OCI-LY3 (cell line): ENCODE measurements around the gene C12orf42.

Source experiments
- EZH2phosphoT487 ChIP-seq: fragments of 200-600 bp; shearing (Covaris generic); IDR thresholded peaks from 2 replicates; pipeline ENCODE4 v1.6.1; 2018; ENCODE audit warnings: antibody characterized with exemption, mixed run types, low read depth
- TF ChIP-seq, protein P1 (sequence below): fragments of 200-600, 300-600 bp; sonication (generic); IDR thresholded peaks from 2 replicates; pipeline ENCODE4 v1.5.1; 2014; ENCODE audit warnings: antibody characterized with exemption, low read length, low read depth

DNA sequence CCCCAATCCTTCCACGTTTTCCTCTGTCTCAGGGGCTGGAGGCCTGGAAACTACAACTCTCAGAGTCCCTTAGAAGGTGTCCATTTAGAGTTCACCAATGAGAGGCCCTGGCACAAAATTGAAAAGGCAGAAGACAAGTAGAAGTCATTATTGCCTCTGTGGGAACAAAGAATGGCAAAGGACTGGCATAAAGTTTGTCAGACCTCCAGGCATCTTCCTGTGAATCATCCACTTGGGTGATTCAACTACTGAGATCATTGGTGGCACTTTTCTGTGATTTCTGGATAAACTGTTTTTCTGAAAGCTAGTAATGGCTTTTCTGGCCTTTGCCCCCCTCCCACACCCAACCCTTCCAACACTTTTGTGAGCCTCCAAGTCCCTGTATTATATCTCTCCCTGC lies 42.6 kb upstream of the C12orf42 start:
- TF ChIP-seq, protein P1, sequence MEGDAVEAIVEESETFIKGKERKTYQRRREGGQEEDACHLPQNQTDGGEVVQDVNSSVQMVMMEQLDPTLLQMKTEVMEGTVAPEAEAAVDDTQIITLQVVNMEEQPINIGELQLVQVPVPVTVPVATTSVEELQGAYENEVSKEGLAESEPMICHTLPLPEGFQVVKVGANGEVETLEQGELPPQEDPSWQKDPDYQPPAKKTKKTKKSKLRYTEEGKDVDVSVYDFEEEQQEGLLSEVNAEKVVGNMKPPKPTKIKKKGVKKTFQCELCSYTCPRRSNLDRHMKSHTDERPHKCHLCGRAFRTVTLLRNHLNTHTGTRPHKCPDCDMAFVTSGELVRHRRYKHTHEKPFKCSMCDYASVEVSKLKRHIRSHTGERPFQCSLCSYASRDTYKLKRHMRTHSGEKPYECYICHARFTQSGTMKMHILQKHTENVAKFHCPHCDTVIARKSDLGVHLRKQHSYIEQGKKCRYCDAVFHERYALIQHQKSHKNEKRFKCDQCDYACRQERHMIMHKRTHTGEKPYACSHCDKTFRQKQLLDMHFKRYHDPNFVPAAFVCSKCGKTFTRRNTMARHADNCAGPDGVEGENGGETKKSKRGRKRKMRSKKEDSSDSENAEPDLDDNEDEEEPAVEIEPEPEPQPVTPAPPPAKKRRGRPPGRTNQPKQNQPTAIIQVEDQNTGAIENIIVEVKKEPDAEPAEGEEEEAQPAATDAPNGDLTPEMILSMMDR: no peak
- TF ChIP-seq EZH2phosphoT487: no peak
